ENCODE measurements around the gene MRPL49. TPM values are rescaled to one million over a fixed set of nuclear protein-coding genes. Genes with fewer than 3 reads are reported as not detected.

The MRPL49 gene
- total RNA-seq, 1 donor from 2014 or later, result 43.5 TPM

DNA sequence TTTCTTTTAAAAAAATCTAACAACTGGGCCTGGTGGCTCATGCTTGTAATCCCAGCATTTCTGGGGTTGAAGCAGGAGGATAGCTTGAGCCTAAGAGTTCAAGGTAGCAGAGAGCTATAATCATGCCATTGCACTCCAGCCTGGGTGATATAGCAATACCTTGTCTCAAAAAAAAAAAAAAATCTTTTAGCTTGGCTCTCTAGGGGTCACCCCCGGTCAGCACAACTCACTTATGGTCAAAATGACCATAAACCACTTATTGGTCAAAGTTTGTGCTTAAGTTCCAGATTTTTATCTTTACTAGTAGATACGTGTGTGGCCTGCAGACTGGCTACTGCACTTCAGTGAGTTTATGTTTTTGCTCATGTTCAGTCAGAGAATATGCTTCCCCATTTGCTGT is 41.6 kb downstream of the MRPL49 start:
- no peaks in the 10 kb centered on the region for H3K9me3 ChIP-seq
- no peak overlapping the region for H3K27ac ChIP-seq
- intact Hi-C loops (cut with DNase I), result no loop called here
- no peaks in the 10 kb centered on the region for H3K36me3 ChIP-seq
- TF ChIP-seq POLR2AphosphoS5 (IDR thresholded peaks at IDR 0.05; ENCODE audit: insufficient read depth in 1 of 2, low read depth in 1 of 2) (no peak), POLR2A (IDR thresholded peaks at IDR 0.05) (no peak)
- TF ChIP-seq, protein P1, sequence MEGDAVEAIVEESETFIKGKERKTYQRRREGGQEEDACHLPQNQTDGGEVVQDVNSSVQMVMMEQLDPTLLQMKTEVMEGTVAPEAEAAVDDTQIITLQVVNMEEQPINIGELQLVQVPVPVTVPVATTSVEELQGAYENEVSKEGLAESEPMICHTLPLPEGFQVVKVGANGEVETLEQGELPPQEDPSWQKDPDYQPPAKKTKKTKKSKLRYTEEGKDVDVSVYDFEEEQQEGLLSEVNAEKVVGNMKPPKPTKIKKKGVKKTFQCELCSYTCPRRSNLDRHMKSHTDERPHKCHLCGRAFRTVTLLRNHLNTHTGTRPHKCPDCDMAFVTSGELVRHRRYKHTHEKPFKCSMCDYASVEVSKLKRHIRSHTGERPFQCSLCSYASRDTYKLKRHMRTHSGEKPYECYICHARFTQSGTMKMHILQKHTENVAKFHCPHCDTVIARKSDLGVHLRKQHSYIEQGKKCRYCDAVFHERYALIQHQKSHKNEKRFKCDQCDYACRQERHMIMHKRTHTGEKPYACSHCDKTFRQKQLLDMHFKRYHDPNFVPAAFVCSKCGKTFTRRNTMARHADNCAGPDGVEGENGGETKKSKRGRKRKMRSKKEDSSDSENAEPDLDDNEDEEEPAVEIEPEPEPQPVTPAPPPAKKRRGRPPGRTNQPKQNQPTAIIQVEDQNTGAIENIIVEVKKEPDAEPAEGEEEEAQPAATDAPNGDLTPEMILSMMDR (IDR thresholded peaks at IDR 0.05), result no peak
- no peak overlapping the region for H3K4me3 ChIP-seq
- no peak for DNase-seq (ENCODE audit: extremely low spot score in 2 of 2)
- no peaks in the 10 kb centered on the region for H3K27me3 ChIP-seq
- no peaks in the 10 kb centered on the region for H3K4me1 ChIP-seq

DNA sequence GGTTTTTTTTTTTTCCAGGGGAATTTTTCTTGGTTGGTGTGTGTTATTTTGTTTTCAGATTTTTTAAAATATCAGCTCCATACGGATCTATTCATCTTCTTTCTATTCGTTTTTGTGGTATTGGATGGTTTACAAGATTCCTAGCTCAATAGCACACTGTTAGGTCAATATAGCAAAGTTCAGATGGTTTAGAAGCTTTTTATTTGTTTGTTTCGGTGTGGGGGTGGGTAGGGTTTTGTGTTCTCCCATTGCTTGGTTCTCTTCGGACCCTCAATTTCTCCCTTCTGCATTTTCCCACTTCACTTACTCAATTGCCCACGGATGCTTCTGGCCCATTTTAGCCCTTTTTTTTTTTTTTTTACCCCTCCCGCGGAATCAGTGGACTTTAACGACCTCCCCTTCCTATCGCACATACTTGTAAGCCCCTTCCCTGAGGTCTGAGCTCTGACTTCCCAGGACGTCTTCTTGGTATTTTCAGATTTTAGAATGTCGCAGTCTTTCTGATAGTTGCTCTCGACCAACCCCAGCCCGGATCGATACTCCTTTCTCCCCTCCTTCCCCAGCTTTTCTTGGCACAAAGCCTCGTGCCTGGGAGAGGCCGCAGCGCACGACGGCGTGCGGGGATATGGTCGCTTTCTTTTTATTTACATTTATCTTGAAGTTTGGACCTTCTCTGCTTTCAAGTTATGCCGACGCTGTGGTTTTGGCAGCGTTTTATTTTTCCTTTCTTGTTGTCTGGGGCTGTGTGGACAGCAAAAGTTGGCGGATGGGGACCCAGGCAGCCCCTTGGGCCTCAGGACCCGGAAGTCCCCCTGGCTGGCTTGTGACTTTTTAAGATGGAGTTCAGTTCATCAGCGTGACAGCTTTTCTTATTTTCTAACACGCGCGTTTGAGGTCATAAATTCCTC is 43.5 kb downstream of the MRPL49 start:
- Histone ChIP-seq H3K36me3 (no peaks in the 10 kb centered on the region), H3K4me1 (no peaks in the 10 kb centered on the region), H3K4me3 (peak overlapping the region; percentile 14), H3K27ac (no peak overlapping the region), H3K9me3 (no peaks in the 10 kb centered on the region), H3K27me3 (no peaks in the 10 kb centered on the region)
- intact Hi-C loops (cut with DNase I), result no loop called here
- DNase-seq (ENCODE audit: extremely low spot score in 2 of 2), result no peak
- TF ChIP-seq POLR2A (IDR thresholded peaks at IDR 0.05) (no peak), POLR2AphosphoS5 (IDR thresholded peaks at IDR 0.05; ENCODE audit: insufficient read depth in 1 of 2, low read depth in 1 of 2) (no peak)
- TF ChIP-seq, protein P1 (IDR thresholded peaks at IDR 0.05), result no peak

DNA sequence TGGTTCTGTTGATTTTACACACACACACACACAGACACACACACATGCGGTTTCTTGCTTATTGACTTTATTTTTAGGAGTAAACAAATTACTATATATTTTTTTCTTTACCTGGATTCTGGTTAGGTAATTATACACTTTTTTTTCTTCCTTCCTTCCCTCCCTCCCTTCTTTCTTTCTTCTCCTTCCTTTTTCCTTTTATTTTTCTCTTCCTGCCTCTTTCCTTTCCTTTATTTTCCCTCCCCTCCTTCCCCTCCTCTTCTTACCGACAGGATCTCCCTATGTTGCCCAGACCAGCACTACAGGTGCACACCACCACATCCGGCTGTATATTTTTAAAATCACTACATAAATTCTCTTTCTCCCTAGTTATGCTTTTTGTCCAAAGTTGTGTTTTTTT is 44.8 kb downstream of the MRPL49 start:
- TF ChIP-seq POLR2A (IDR thresholded peaks at IDR 0.05) (no peak), POLR2AphosphoS5 (IDR thresholded peaks at IDR 0.05; ENCODE audit: insufficient read depth in 1 of 2, low read depth in 1 of 2) (no peak)
- TF ChIP-seq, protein P1 (IDR thresholded peaks at IDR 0.05), result no peak
- no peaks in the 10 kb centered on the region for H3K36me3 ChIP-seq
- intact Hi-C loops (cut with DNase I), result no loop called here
- H3K9me3 ChIP-seq, result no peaks in the 10 kb centered on the region
- H3K4me1 ChIP-seq, result no peaks in the 10 kb centered on the region
- no peaks in the 10 kb centered on the region for H3K27me3 ChIP-seq
- no peak overlapping the region for H3K4me3 ChIP-seq
- no peak for DNase-seq (ENCODE audit: extremely low spot score in 2 of 2)
- no peak overlapping the region for H3K27ac ChIP-seq

DNA sequence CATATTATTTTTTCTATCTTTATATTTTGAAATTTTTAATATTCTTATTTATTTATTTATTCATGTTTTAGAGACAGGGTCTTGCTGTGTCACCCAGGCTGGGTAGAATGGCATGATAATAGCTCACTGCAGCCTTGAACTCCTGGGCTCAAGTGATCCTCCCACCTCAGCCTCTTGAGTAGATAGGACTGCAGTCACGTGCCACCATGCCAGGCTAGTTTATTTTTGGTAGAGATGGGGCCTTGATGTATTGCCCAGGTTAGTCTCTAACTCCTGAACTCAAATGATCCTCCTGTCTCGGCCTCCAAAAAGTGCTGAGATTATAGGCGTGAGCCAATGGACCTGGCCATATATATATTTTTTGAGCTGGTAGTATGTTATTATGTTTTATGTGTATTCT is 45.5 kb downstream of the MRPL49 start:
- no peaks in the 10 kb centered on the region for H3K36me3 ChIP-seq
- no peak overlapping the region for H3K4me3 ChIP-seq
- no peaks in the 10 kb centered on the region for H3K4me1 ChIP-seq
- intact Hi-C loops (cut with DNase I), result no loop called here
- TF ChIP-seq POLR2A (IDR thresholded peaks at IDR 0.05), result no peak
- no peak for TF ChIP-seq POLR2AphosphoS5 (IDR thresholded peaks at IDR 0.05; ENCODE audit: insufficient read depth in 1 of 2, low read depth in 1 of 2)
- TF ChIP-seq, protein P1 (IDR thresholded peaks at IDR 0.05), result no peak
- H3K27ac ChIP-seq, result no peak overlapping the region
- no peak for DNase-seq (ENCODE audit: extremely low spot score in 2 of 2)
- no peaks in the 10 kb centered on the region for H3K9me3 ChIP-seq
- no peaks in the 10 kb centered on the region for H3K27me3 ChIP-seq

DNA sequence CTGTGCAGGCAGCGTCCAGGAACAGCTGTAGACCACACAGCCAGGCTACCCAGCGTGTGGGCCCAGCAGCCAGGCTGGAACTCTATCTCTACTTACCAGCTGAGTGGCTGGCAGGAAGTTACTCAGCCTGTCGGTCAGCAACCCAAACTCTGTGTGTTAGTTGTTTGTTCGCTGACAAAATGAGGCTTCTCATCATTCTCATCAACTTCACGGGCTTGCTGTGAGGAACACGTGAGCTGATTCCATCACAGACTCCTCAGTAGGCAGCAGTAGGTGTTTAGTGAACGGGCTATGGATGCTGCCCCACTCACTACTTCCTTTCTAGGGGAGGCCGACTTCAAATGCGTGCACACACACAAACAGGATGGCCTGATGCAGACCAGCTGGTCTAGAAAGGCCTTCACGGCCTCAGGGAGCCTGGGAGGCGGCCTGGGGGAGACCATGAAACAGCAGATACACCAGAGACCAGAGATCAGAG is 47.1 kb downstream of the MRPL49 start:
- no peak overlapping the region for H3K27ac ChIP-seq
- H3K36me3 ChIP-seq, result no peaks in the 10 kb centered on the region
- no peak for DNase-seq (ENCODE audit: extremely low spot score in 2 of 2)
- H3K9me3 ChIP-seq, result no peaks in the 10 kb centered on the region
- TF ChIP-seq POLR2A (IDR thresholded peaks at IDR 0.05) (no peak), POLR2AphosphoS5 (IDR thresholded peaks at IDR 0.05; ENCODE audit: insufficient read depth in 1 of 2, low read depth in 1 of 2) (no peak)
- TF ChIP-seq, protein P1 (IDR thresholded peaks at IDR 0.05), result no peak
- no peak overlapping the region for H3K4me3 ChIP-seq
- H3K27me3 ChIP-seq, result no peaks in the 10 kb centered on the region
- H3K4me1 ChIP-seq, result no peaks in the 10 kb centered on the region
- intact Hi-C loops (cut with DNase I), result no loop called here

Measured in vagina (tissue), 2 donors.